Neural progenitor cell (in vitro differentiated cells): Measurements from ENCODE around the gene PARK7.

Experiments used
- EZH2 ChIP-seq: fragments of 200-600 bp; sonication (generic); IDR thresholded peaks from 2 replicates; pipeline ENCODE4 v1.6.1; 2017; ENCODE audit warnings: antibody characterized with exemption, mild to moderate bottlenecking, moderate library complexity
- EZH2phosphoT487 ChIP-seq: fragments of 200-600 bp; sonication (generic); IDR thresholded peaks from 2 replicates; pipeline ENCODE4 v1.6.1; 2017; ENCODE audit warnings: antibody characterized with exemption
- TF ChIP-seq, protein P1 (sequence below): fragments of 200-600 bp; sonication (generic); IDR thresholded peaks from 2 replicates; pipeline ENCODE4 v1.5.1; 2017; ENCODE audit warnings: antibody characterized with exemption, mild to moderate bottlenecking

GRCh38 chr1:8025061-8025670 lies 63.7 kb downstream of the PARK7 start:
- TF ChIP-seq, protein P1, sequence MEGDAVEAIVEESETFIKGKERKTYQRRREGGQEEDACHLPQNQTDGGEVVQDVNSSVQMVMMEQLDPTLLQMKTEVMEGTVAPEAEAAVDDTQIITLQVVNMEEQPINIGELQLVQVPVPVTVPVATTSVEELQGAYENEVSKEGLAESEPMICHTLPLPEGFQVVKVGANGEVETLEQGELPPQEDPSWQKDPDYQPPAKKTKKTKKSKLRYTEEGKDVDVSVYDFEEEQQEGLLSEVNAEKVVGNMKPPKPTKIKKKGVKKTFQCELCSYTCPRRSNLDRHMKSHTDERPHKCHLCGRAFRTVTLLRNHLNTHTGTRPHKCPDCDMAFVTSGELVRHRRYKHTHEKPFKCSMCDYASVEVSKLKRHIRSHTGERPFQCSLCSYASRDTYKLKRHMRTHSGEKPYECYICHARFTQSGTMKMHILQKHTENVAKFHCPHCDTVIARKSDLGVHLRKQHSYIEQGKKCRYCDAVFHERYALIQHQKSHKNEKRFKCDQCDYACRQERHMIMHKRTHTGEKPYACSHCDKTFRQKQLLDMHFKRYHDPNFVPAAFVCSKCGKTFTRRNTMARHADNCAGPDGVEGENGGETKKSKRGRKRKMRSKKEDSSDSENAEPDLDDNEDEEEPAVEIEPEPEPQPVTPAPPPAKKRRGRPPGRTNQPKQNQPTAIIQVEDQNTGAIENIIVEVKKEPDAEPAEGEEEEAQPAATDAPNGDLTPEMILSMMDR: no peak
- TF ChIP-seq EZH2phosphoT487 (no peak), EZH2 (no peak)
